Right atrium auricular region (tissue), 2 donors: ENCODE results near the gene MEGF6. TPM values are rescaled to one million over a fixed set of nuclear protein-coding genes. Genes with fewer than 3 reads are reported as not detected.

Experiments
- DNase-seq: peaks from one replicate; pipeline ENCODE4 v3.0.0-alpha.2; 2019; ENCODE audit warnings: low spot score
- H3K27ac ChIP-seq, 2 donors: fragments of 200-600 bp; sonication (generic); 1 replicate in 1 of 2; 2 replicates in 1 of 2; pipeline ENCODE4 v1.5.1; 2016 to 2019
- H3K27me3 ChIP-seq, 2 donors: fragments of 200-600 bp; sonication (generic); one replicate each; pipeline versions ENCODE4 v1.5.1 to v1.6.0; 2017 to 2019
- H3K36me3 ChIP-seq: fragments of 200-600 bp; sonication (generic); one replicate; pipeline ENCODE4 v1.5.1; 2016
- H3K4me1 ChIP-seq, 2 donors: fragments of 200-600 bp; sonication (generic); one replicate each; pipeline versions ENCODE4 v1.5.1 to v1.6.0; 2017 to 2019
- H3K4me3 ChIP-seq, 2 donors: fragments of 200-600 bp; sonication (generic); 1 replicate in 1 of 2; 2 replicates in 1 of 2; pipeline ENCODE4 v1.5.1; 2017 to 2019; ENCODE audit warnings: mild to moderate bottlenecking in 1 of 2, moderate library complexity in 1 of 2
- H3K9me3 ChIP-seq, 2 donors: fragments of 200-600 bp; sonication (generic); one replicate each; pipeline ENCODE4 v1.5.1; 2019
- total RNA-seq, 2 donors: library from RNA; depleted of rRNA; stranded (reverse); fragments of >200 nt; gene quantifications; one replicate each; pipeline ENCODE4 v1.1.0, GENCODE V29; 2016
- TF ChIP-seq, protein P1 (sequence below), 2 donors: fragments of 200-600 bp; sonication (generic); IDR thresholded peaks; one replicate each; pipeline ENCODE4 v1.5.1; 2019; ENCODE audit warnings: antibody characterized with exemption in 2 of 2

MEGF6 gene
- total RNA-seq, 2 donors from 2014 or later: 14.9 to 32.6 TPM

DNA sequence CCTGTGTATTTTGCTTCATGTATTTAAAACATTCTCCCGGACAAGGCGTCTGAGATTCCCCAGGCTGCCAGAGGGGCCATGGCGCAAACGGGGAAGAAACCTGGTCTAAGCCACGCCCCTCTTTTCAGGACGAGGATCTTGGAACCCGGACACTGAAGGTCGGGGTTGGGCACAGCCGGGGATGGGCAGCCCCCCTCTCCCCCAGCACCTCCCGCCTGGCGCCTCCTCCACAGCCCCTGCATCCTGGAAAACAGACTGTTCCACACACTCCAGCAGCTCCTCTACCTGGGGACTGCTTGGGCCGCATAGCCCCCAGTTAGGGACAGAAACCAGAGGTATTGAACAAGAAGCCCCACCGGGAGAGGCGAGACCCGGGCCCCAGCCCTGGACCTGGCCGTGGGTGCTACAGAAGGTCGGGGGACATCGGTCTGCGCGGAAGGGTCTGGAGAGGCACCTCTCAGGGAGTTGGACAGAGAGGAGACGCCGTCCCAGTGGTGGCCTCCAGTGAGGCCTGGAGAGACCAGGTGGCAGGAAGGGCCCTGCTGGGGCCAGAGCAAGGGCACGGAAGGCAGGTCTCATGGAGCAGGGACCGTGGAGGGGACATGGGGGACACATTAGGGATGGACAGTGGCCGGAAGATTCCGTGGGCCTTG, 46.4 kb upstream of the MEGF6 start:
- DNase-seq: no peak
- no peaks in the 10 kb centered on the region for H3K27me3 ChIP-seq

DNA sequence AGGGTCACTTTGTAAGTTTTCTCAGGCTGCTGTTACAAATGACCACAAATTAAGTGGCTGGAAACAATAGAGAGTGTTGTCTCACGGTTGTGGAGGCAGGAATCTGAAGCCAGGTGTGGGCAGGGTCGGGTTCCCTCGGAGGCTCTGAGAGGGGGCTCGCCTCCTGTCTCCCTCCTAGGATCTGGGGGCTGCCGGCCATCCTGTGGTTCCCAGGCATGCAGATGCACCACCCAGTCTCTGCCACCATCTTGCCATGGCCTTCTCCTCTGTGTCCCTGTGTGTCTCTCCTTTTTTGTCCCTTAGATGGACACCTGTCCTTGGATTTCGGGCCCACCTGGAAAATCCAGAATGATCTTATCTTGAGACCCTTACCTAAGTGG, 45.8 kb upstream of the MEGF6 start:
- no peak for DNase-seq
- Histone ChIP-seq H3K9me3 (no peaks in the 10 kb centered on the region), H3K27me3 (no peaks in the 10 kb centered on the region), H3K4me1 (peaks cover 0 to 8% of the 10 kb centered on the region in 2 donors), H3K36me3 (no peaks in the 10 kb centered on the region), H3K27ac (no peak overlapping the region), H3K4me3 (no peak overlapping the region)
- TF ChIP-seq, protein P1, sequence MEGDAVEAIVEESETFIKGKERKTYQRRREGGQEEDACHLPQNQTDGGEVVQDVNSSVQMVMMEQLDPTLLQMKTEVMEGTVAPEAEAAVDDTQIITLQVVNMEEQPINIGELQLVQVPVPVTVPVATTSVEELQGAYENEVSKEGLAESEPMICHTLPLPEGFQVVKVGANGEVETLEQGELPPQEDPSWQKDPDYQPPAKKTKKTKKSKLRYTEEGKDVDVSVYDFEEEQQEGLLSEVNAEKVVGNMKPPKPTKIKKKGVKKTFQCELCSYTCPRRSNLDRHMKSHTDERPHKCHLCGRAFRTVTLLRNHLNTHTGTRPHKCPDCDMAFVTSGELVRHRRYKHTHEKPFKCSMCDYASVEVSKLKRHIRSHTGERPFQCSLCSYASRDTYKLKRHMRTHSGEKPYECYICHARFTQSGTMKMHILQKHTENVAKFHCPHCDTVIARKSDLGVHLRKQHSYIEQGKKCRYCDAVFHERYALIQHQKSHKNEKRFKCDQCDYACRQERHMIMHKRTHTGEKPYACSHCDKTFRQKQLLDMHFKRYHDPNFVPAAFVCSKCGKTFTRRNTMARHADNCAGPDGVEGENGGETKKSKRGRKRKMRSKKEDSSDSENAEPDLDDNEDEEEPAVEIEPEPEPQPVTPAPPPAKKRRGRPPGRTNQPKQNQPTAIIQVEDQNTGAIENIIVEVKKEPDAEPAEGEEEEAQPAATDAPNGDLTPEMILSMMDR (IDR thresholded peaks at IDR 0.05): no peak

More for the DNA sequence above, 46.4 kb upstream of the MEGF6 start:
- Histone ChIP-seq H3K4me3 (no peak overlapping the region), H3K36me3 (no peaks in the 10 kb centered on the region), H3K27ac (no peak overlapping the region), H3K9me3 (no peaks in the 10 kb centered on the region), H3K4me1 (peaks cover 0 to 3% of the 10 kb centered on the region in 2 donors)
- TF ChIP-seq, protein P1 (IDR thresholded peaks at IDR 0.05): no peak

DNA sequence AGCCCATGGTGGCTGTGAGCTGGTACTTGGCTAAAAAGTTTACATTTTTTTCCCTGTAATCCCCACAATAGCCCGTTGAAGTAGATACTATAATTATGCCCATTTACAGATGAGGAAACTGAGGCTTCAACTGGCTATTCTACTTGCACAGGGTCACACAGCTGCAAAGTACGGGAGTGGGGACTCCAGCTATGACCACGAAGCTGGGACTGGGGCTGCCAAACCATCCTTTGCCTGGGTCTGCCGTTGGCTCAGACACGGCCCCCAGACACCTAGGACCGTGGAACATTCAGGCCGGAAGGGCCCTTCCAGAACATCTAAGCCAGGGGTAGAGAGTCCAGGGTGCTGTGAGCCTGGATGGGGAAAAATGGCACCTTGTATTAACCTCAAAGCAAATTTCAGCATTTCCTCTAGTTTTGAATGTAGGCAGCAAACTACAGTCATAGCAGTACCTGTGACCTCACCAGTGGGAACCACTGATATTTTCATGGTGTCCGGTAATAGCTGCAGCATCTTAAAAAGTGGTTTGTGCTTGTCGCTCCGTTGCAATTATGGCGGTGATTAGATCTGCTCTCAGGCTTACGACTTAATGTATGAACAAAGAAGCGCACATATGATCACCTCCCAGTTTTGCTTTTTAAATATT, 45.3 kb upstream of the MEGF6 start:
- no peaks in the 10 kb centered on the region for H3K9me3 ChIP-seq
- TF ChIP-seq, protein P1 (IDR thresholded peaks at IDR 0.05): no peak
- no peak overlapping the region for H3K27ac ChIP-seq
- peaks cover 4 to 5% of the 10 kb centered on the region in 2 donors for H3K27me3 ChIP-seq
- DNase-seq: no peak
- no peaks in the 10 kb centered on the region for H3K36me3 ChIP-seq
- peaks cover 0 to 14% of the 10 kb centered on the region in 2 donors for H3K4me1 ChIP-seq
- H3K4me3 ChIP-seq: no peak overlapping the region

DNA sequence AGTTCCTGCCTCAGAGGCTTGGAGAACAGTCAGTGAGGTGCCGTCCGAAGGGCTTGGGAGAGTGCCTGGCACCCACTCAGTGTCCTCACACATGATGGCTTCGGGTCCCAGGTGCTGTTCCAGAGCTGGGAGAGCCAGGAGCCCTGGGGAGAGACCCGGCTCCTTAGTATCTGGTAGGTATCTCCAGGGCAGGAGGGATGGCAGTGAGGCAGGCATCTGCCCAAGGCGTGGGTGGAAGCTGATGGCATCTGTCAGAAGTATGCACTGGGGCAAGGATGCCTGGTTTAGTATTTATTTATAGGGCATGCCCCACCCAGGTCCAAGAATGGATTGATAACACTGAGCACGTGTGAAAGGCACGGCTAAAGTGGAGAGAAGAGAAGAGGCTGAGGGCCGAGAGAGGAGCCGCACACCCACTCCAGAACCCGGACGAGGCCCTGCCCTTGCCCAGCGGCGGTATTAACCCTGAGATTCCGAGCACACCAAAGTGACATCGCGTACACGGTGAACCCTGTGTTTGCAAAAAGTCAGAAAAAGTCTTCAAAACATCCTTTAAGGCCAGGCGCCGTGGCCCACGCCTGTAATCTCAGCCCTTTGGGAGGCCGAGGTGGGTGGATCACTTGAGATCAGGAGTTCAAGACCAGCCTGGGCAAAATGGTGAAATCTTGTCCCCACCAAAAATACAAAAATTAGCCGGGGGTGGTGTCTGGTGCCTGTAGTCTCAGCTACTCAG, 43.4 kb upstream of the MEGF6 start:
- Histone ChIP-seq H3K9me3 (no peaks in the 10 kb centered on the region), H3K36me3 (no peaks in the 10 kb centered on the region), H3K27ac (no peak overlapping the region), H3K27me3 (peaks cover 15 to 16% of the 10 kb centered on the region in 2 donors), H3K4me3 (no peak overlapping the region), H3K4me1 (peaks cover 0 to 29% of the 10 kb centered on the region in 2 donors)
- TF ChIP-seq, protein P1 (IDR thresholded peaks at IDR 0.05): no peak
- no peak for DNase-seq

DNA sequence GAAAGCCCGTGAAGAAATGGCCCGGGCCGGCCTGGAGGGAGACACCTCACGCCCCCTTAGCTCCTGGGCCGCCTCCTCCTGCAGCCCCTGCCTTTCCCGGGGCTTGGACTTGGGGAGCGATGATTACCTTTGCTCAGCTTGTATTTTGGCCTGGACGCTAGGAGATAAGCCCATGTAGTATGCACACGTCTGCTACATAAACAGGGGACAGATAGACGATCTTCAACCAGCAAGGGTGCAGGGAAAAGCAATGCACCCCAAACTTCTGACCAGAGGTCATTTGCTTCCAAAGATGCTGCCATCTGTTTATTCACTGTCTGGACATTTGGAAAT, 41.9 kb upstream of the MEGF6 start:
- H3K36me3 ChIP-seq: no peaks in the 10 kb centered on the region
- no peaks in the 10 kb centered on the region for H3K9me3 ChIP-seq

More for the DNA sequence above, 41.9 kb upstream of the MEGF6 start:
- Histone ChIP-seq H3K4me1 (peaks cover 0 to 41% of the 10 kb centered on the region in 2 donors), H3K4me3 (no peak overlapping the region), H3K27me3 (peaks cover 15 to 16% of the 10 kb centered on the region in 2 donors), H3K27ac (no peak overlapping the region)
- DNase-seq: no peak
- TF ChIP-seq, protein P1 (IDR thresholded peaks at IDR 0.05): no peak
